Endodermal cell (in vitro differentiated cells): Measurements from ENCODE around the gene RIN3. TPM values are rescaled to one million over a fixed set of nuclear protein-coding genes. Genes with fewer than 3 reads are reported as not detected.

Experiments
- DNase-seq: peaks from one replicate; pipeline ENCODE4 v3.0.0-alpha.2; 2017
- H3K27ac ChIP-seq: 2 replicates; pipeline ENCODE4 v1.5.1; 2013; ENCODE audit warnings: mild to moderate bottlenecking, low read depth, low read length, moderate library complexity
- H3K27me3 ChIP-seq: 2 replicates; pipeline ENCODE4 v1.6.1; 2013; ENCODE audit warnings: mild to moderate bottlenecking, low read length, moderate library complexity; ENCODE audit not compliant: insufficient read depth, control insufficient read depth, poor library complexity, severe bottlenecking
- H3K36me3 ChIP-seq: 2 replicates; pipeline ENCODE4 v1.7.0; 2013; ENCODE audit warnings: mild to moderate bottlenecking, low read length, moderate library complexity; ENCODE audit not compliant: control insufficient read depth, insufficient read depth
- H3K4me1 ChIP-seq: one replicate; pipeline ENCODE4 v1.7.0; 2013; ENCODE audit warnings: low read length; ENCODE audit not compliant: control insufficient read depth, insufficient read depth
- H3K4me3 ChIP-seq: 2 replicates; pipeline ENCODE4 v1.5.1; 2013; ENCODE audit warnings: mild to moderate bottlenecking, low read length, moderate library complexity
- H3K9ac ChIP-seq: 2 replicates; pipeline ENCODE4 v1.6.1; 2013; ENCODE audit warnings: mild to moderate bottlenecking, low read length, moderate library complexity; ENCODE audit not compliant: poor library complexity, severe bottlenecking; ENCODE audit errors: extremely low read depth
- H3K9me3 ChIP-seq: 2 replicates; pipeline ENCODE4 v1.6.1; 2013; ENCODE audit warnings: mild to moderate bottlenecking, low read length, moderate library complexity; ENCODE audit not compliant: control insufficient read depth
- H3K27ac Mint-ChIP-seq: 2 replicates; pipeline ENCODE4 v1.8.0; 2020; ENCODE audit warnings: mixed read lengths
- H3K27me3 Mint-ChIP-seq: 2 replicates; pipeline ENCODE4 v1.8.0; 2021; ENCODE audit warnings: mild to moderate bottlenecking, mixed read lengths; ENCODE audit not compliant: insufficient read depth
- H3K36me3 Mint-ChIP-seq: 2 replicates; pipeline ENCODE4 v1.8.0; 2020; ENCODE audit warnings: low read depth, mixed read lengths
- H3K4me1 Mint-ChIP-seq: 2 replicates; pipeline ENCODE4 v1.8.0; 2020; ENCODE audit warnings: mixed read lengths
- H3K4me3 Mint-ChIP-seq: 2 replicates; pipeline ENCODE4 v1.8.0; 2020; ENCODE audit warnings: mild to moderate bottlenecking, moderate library complexity, mixed read lengths
- H3K9me3 Mint-ChIP-seq: 2 replicates; pipeline ENCODE4 v1.8.0; 2020; ENCODE audit warnings: mild to moderate bottlenecking, mixed read lengths
- WGBS, 2 experiments: methylation state at CpG; one replicate each; pipeline versions ENCODE4 v1.1.5 to v1.1.7; 2013; ENCODE audit warnings: missing lambda C conversion rate in 2 of 2, mixed read lengths in 1 of 2; ENCODE audit not compliant: insufficient coverage in 1 of 2, insufficient read length in 1 of 2; 5-methylcytosine and 5-hydroxymethylcytosine counted together
- total RNA-seq, 2 donors: library from RNA; stranded (reverse); fragmentation: NEBNext Ultra II Directional in 1 of 2; extraction: Animal tissue kit (Norgen Biotek cat#: 25700) in 1 of 2; gene quantifications; 2 replicates in 1 of 2; 3 replicates in 1 of 2; pipeline ENCODE4 v1.2.1, GENCODE V29; 2021
- TF ChIP-seq, protein P1 (sequence below): fragments of 200-600 bp; sonication (generic); conservative IDR thresholded peaks from 2 replicates; pipeline ENCODE4 v1.5.0; 2021; ENCODE audit warnings: antibody characterized with exemption, mild to moderate bottlenecking

Gene RIN3
- total RNA-seq, 2 donors from 2014 or later, result 5.2 to 6.0 TPM

DNA sequence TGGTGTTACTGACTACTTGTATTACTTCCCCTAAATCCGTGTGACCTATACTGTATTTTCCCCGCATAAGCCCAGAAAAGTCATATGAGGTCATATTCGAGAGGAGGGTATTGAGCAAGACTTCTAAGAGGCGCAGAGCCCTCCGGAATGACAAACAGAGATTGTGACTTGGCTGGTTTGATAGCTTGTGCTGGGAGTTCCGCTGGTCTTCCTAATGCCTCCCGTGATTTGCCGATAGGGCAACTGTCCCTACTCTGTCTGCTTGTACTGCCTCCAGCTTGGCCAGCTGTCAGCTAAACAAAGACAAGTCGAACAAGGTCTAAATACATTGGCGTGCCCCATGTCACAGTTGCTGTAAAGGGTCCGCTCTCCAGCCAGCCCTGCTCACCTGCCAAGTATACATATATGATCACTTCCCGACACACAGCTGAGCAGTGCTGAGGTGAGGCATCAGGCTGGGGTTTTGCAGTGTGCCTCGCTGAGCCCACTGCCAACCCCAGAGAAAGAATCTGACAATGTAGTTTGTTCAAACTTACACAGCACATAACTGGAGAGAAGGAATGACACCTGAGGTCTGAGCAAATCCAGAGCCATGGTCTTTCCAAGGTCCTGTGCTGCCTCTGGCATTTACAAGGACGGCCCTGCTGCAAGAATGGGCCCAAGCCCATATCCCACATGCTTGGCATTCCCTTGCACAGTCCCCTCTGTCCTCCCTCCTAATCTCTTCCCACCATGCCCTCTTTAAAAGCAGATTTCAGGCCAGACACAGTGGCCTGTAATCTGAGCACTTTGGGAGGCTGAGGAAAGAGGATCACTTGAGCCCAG lies 211.1 kb downstream of the RIN3 start:
- peaks cover 44% of the 10 kb centered on the region for H3K36me3 Mint-ChIP-seq
- WGBS, 2 experiments, result 92 to 93% methylated on average over 13 to 14 of the region's 14 CpGs
- no peak for DNase-seq
- Histone ChIP-seq H3K4me3 (no peak overlapping the region), H3K27me3 (no peaks in the 10 kb centered on the region), H3K36me3 (peaks cover 6% of the 10 kb centered on the region), H3K9me3 (no peaks in the 10 kb centered on the region), H3K27ac (no peak overlapping the region), H3K9ac (no peak overlapping the region), H3K4me1 (no peaks in the 10 kb centered on the region)
- H3K4me3 Mint-ChIP-seq, result no peak overlapping the region
- H3K27me3 Mint-ChIP-seq, result no peaks in the 10 kb centered on the region
- TF ChIP-seq, protein P1, sequence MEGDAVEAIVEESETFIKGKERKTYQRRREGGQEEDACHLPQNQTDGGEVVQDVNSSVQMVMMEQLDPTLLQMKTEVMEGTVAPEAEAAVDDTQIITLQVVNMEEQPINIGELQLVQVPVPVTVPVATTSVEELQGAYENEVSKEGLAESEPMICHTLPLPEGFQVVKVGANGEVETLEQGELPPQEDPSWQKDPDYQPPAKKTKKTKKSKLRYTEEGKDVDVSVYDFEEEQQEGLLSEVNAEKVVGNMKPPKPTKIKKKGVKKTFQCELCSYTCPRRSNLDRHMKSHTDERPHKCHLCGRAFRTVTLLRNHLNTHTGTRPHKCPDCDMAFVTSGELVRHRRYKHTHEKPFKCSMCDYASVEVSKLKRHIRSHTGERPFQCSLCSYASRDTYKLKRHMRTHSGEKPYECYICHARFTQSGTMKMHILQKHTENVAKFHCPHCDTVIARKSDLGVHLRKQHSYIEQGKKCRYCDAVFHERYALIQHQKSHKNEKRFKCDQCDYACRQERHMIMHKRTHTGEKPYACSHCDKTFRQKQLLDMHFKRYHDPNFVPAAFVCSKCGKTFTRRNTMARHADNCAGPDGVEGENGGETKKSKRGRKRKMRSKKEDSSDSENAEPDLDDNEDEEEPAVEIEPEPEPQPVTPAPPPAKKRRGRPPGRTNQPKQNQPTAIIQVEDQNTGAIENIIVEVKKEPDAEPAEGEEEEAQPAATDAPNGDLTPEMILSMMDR, result no peak
- peaks cover 8% of the 10 kb centered on the region for H3K9me3 Mint-ChIP-seq
- peak overlapping the region; percentile 53 for H3K27ac Mint-ChIP-seq
- peaks cover 8% of the 10 kb centered on the region for H3K4me1 Mint-ChIP-seq

DNA sequence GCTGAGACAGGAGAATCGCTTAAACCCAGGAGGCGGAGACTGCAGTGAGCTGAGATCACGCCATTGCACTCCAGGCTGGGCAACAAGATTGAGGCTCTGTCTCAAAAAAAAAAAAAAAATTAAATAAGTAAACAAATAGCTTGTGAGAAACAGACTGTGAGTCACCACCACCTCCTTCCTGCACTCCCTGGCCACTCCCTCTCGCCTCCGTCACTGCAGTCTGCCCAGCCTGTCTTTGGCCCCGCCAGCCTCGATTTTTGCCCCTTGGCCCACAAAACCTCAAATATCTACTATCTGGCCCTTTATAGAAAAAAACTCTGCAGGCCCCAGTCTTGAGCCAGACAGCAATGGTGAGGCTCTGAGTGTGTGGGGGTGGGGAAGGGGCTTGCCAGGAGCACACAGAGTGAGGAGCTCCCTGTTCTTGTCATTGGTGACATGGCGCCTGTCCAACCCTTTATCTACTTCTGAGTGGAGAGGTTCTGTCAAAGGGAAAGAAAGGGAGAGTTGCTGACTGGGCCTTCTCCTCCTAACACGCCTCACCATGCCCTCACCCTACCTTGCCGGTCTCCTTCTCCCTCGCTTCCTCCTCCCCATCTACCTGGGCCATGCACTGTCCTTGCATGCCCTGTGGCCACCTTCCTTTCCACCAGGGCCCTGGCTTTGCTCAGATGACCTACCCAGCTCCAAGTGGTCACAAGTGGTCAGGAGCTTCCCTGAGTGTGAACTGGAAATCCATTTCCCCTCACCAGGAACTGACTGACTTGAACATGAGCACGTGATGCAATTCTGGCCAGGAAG lies 212.8 kb downstream of the RIN3 start:
- 84 to 95% methylated on average over 3 to 12 of the region's 12 CpGs for WGBS, 2 experiments
- H3K27ac Mint-ChIP-seq, result peak overlapping the region; percentile 64
- peaks cover 11% of the 10 kb centered on the region for H3K36me3 ChIP-seq
- no peak overlapping the region for H3K4me3 ChIP-seq
- H3K9ac ChIP-seq, result no peak overlapping the region
- H3K36me3 Mint-ChIP-seq, result peaks cover 49% of the 10 kb centered on the region
- H3K9me3 ChIP-seq, result no peaks in the 10 kb centered on the region
- H3K27me3 ChIP-seq, result no peaks in the 10 kb centered on the region
- no peaks in the 10 kb centered on the region for H3K4me1 ChIP-seq
- DNase-seq, result no peak
- H3K27ac ChIP-seq, result no peak overlapping the region
- TF ChIP-seq, protein P1, result no peak
- no peaks in the 10 kb centered on the region for H3K27me3 Mint-ChIP-seq
- H3K4me1 Mint-ChIP-seq, result peaks cover 8% of the 10 kb centered on the region
- no peak overlapping the region for H3K4me3 Mint-ChIP-seq
- H3K9me3 Mint-ChIP-seq, result peaks cover 8% of the 10 kb centered on the region

DNA sequence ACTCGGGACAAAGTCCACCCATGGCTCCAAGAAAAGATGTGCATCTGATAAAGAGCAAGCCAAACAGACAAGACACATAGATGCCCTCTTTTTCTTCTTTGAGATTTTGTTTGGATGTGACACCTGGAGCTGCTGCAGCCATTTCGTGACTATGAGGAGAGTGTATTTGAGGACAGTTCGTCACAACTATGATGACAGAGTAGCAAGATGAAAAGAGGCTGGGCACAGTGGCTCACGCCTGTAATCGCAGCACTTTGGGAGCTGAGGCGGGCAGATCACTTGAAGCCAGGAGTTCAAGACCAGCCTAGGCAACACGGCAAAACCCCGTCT lies 213.3 kb downstream of the RIN3 start:
- Mint-ChIP-seq H3K36me3 (peaks cover 50% of the 10 kb centered on the region), H3K4me3 (no peak overlapping the region), H3K27ac (no peak overlapping the region), H3K27me3 (no peaks in the 10 kb centered on the region), H3K4me1 (peaks cover 8% of the 10 kb centered on the region), H3K9me3 (peaks cover 8% of the 10 kb centered on the region)
- Histone ChIP-seq H3K27ac (no peak overlapping the region), H3K4me1 (no peaks in the 10 kb centered on the region), H3K9ac (no peak overlapping the region), H3K27me3 (no peaks in the 10 kb centered on the region), H3K9me3 (peaks cover 5% of the 10 kb centered on the region), H3K36me3 (peaks cover 16% of the 10 kb centered on the region), H3K4me3 (no peak overlapping the region)
- 88 to 94% methylated on average over 7 to 8 of the region's 8 CpGs for WGBS, 2 experiments
- TF ChIP-seq, protein P1, result no peak
- DNase-seq, result no peak
